Lower lobe of right lung (tissue), 2 donors: Measurements from ENCODE around the gene RET. TPM values are rescaled to one million over a fixed set of nuclear protein-coding genes. Genes with fewer than 3 reads are reported as not detected.
A peak's percentile ranks its signal among the peaks of the same experiment; 100 is the strongest.

Source experiments
- ATAC-seq, 2 donors: fragments of 200-7000 bp; cut with Tn5 transposase; one replicate each; pipeline ENCODE4 v1.9.1; 2020 to 2022; ENCODE audit warnings: mild to moderate bottlenecking in 2 of 2, moderate library complexity in 2 of 2
- DNase-seq: peaks from one replicate; pipeline ENCODE4 v3.0.0-alpha.2; 2020
- H3K27ac ChIP-seq: fragments of 200-600 bp; one replicate; pipeline ENCODE4 v1.8.0; 2022
- H3K27me3 ChIP-seq: fragments of 200-600 bp; one replicate; pipeline ENCODE4 v1.8.0; 2022; ENCODE audit warnings: low read depth
- H3K36me3 ChIP-seq: fragments of 200-600 bp; one replicate; pipeline ENCODE4 v1.8.0; 2022; ENCODE audit warnings: mild to moderate bottlenecking
- H3K4me1 ChIP-seq: fragments of 200-600 bp; one replicate; pipeline ENCODE4 v1.8.0; 2022
- H3K4me3 ChIP-seq: fragments of 200-600 bp; one replicate; pipeline ENCODE4 v1.8.0; 2022; ENCODE audit warnings: mild to moderate bottlenecking
- H3K9me3 ChIP-seq: fragments of 200-600 bp; one replicate; pipeline ENCODE4 v1.8.0; 2022
- CTCF ChIP-seq: fragments of 200-600 bp; IDR thresholded peaks from one replicate; pipeline ENCODE4 v1.8.0; 2022; ENCODE audit warnings: antibody characterized with exemption, mild to moderate bottlenecking
- intact Hi-C: fragments of 100-400 bp; cut with DNase I; formaldehyde crosslinking; loops from one replicate; pipeline ENCODE4 v1.11.0; 2022
- long read RNA-seq: library from polyadenylated mRNA; unstranded; transcript quantifications from one replicate; pipeline ENCODE4 v2.0.0, GENCODE V29; 2021
- total RNA-seq: library from RNA; stranded (reverse); fragmentation: NEBNext Ultra II Directional; extraction: Animal tissue kit (Norgen Biotek cat#: 25700); gene quantifications from one replicate; pipeline ENCODE4 v1.2.1, GENCODE V29; 2021
- donor health status: DM: no; HTN: yes; CAD: no; lungs with severe emphysema.

RET gene
- 0.68 TPM for total RNA-seq
- long read RNA-seq, full-length matches to known transcripts, result 1 of 1 reads
- long read RNA-seq, partial matches to known transcripts, result 0 of 1 reads
- long read RNA-seq, other reads (novel, unspliced or antisense), result 0 of 1 reads

- Histone ChIP-seq H3K27ac (no peak within 1 kb of the TSS), H3K36me3 (no peaks in the 10 kb centered on the region), H3K4me1 (peaks cover 5% of the 10 kb centered on the region), H3K4me3 (peak within 1 kb of the TSS; percentile 45), H3K9me3 (no peaks in the 10 kb centered on the region), H3K27me3 (peaks cover 56% of the 10 kb centered on the region)
- TF ChIP-seq CTCF, result no peak
- peak; percentile 23 to 39 for ATAC-seq
- no peak for DNase-seq
- intact Hi-C loops, result no loop called here
Measured at GRCh38 chr10:43076876-43077420, at the start of gene RET. TSS of gene RET (plus strand) at chr10:43077069. CDS start at chr10:43077259, 190 bp downstream.

- intact Hi-C loops, result no loop called here
- ATAC-seq, result no peak
- Histone ChIP-seq H3K4me1 (no peaks in the 10 kb centered on the region), H3K36me3 (no peaks in the 10 kb centered on the region), H3K27ac (no peak overlapping the region), H3K4me3 (no peak overlapping the region), H3K9me3 (peaks cover 7% of the 10 kb centered on the region), H3K27me3 (peaks cover 14% of the 10 kb centered on the region)
- DNase-seq, result no peak
- TF ChIP-seq CTCF, result no peak
Measured at GRCh38 chr10:43027331-43027955, 49.4 kb upstream of the RET start.

- intact Hi-C loops, result no loop called here
- Histone ChIP-seq H3K4me1 (no peaks in the 10 kb centered on the region), H3K27me3 (peaks cover 14% of the 10 kb centered on the region), H3K9me3 (peaks cover 14% of the 10 kb centered on the region), H3K4me3 (no peak overlapping the region), H3K27ac (no peak overlapping the region), H3K36me3 (no peaks in the 10 kb centered on the region)
- no peak for ATAC-seq
- TF ChIP-seq CTCF, result no peak
- no peak for DNase-seq
Measured at GRCh38 chr10:43028143-43028542, 48.7 kb upstream of the RET start.

GRCh38 chr10:43029043-43029442 is 47.8 kb upstream of the RET start:
- intact Hi-C loops, result no loop called here
- Histone ChIP-seq H3K36me3 (no peaks in the 10 kb centered on the region), H3K9me3 (peaks cover 19% of the 10 kb centered on the region), H3K27me3 (peaks cover 14% of the 10 kb centered on the region), H3K4me1 (no peaks in the 10 kb centered on the region), H3K4me3 (no peak overlapping the region), H3K27ac (no peak overlapping the region)
- no peak for ATAC-seq
- no peak for DNase-seq
- TF ChIP-seq CTCF, result no peak

GRCh38 chr10:43032613-43033012 is 44.3 kb upstream of the RET start:
- no peak for DNase-seq
- intact Hi-C loops, result no loop called here
- Histone ChIP-seq H3K4me3 (no peak overlapping the region), H3K27ac (no peak overlapping the region), H3K9me3 (peaks cover 19% of the 10 kb centered on the region), H3K27me3 (no peaks in the 10 kb centered on the region), H3K4me1 (no peaks in the 10 kb centered on the region), H3K36me3 (no peaks in the 10 kb centered on the region)
- no peak for ATAC-seq
- no peak for TF ChIP-seq CTCF
